ENCODE measurements around the gene PLCH1. TPM values are rescaled to one million over a fixed set of nuclear protein-coding genes. Genes with fewer than 3 reads are reported as not detected.

Gene PLCH1
- polyA plus RNA-seq, 6 donors from 2014 or later, result not detected

GRCh38 chr3:155423526-155424322 lies 321.1 kb downstream of the PLCH1 start:
- no peaks in the 10 kb centered on the region for H3K4me1 Mint-ChIP-seq
- no peak overlapping the region for H3K4me3 Mint-ChIP-seq
- ATAC-seq (ENCODE audit: low read depth in 2 of 2) (no peak), DNase-seq (no peak)
- peaks cover 11 to 42% (median 18%) of the 10 kb centered on the region in 7 donors for H3K9me3 Mint-ChIP-seq
- H3K27me3 Mint-ChIP-seq, result peaks cover 0 to 17% (median 0%) of the 10 kb centered on the region in 3 donors
- no peak overlapping the region for H3K27ac Mint-ChIP-seq
- peaks cover 5 to 15% of the 10 kb centered on the region in 2 donors for H3K36me3 Mint-ChIP-seq

- ATAC-seq (ENCODE audit: low read depth in 2 of 2) (no peak), DNase-seq (no peak)
- H3K4me1 Mint-ChIP-seq, result no peaks in the 10 kb centered on the region
- H3K9me3 Mint-ChIP-seq, result peaks cover 3 to 20% (median 6%) of the 10 kb centered on the region in 7 donors
- H3K27me3 Mint-ChIP-seq, result peaks cover 0 to 17% (median 0%) of the 10 kb centered on the region in 3 donors
- no peaks in the 10 kb centered on the region for H3K36me3 Mint-ChIP-seq
- no peak overlapping the region for H3K27ac Mint-ChIP-seq
- no peak overlapping the region for H3K4me3 Mint-ChIP-seq
Observed at GRCh38 chr3:155420881-155421486, 323.9 kb downstream of the PLCH1 start.

GRCh38 chr3:155420406-155420805 lies 324.5 kb downstream of the PLCH1 start:
- Mint-ChIP-seq H3K4me3 (no peak overlapping the region), H3K36me3 (no peaks in the 10 kb centered on the region), H3K27me3 (peaks cover 0 to 17% (median 0%) of the 10 kb centered on the region in 3 donors), H3K4me1 (no peaks in the 10 kb centered on the region), H3K9me3 (peaks cover 1 to 14% (median 6%) of the 10 kb centered on the region in 7 donors), H3K27ac (no peak overlapping the region)
- no peak for DNase-seq
- no peak for ATAC-seq (ENCODE audit: low read depth in 2 of 2)

- Mint-ChIP-seq H3K27ac (no peak overlapping the region), H3K4me1 (no peaks in the 10 kb centered on the region), H3K27me3 (peaks cover 0 to 17% (median 0%) of the 10 kb centered on the region in 3 donors), H3K9me3 (peaks cover 0 to 14% (median 6%) of the 10 kb centered on the region in 7 donors), H3K4me3 (no peak overlapping the region), H3K36me3 (no peaks in the 10 kb centered on the region)
- DNase-seq, result no peak
- no peak for ATAC-seq (ENCODE audit: low read depth in 2 of 2)
Observed at GRCh38 chr3:155418407-155418806, 326.5 kb downstream of the PLCH1 start.

GRCh38 chr3:155417119-155417517 lies 327.8 kb downstream of the PLCH1 start:
- no peaks in the 10 kb centered on the region for H3K36me3 Mint-ChIP-seq
- no peak overlapping the region for H3K27ac Mint-ChIP-seq
- no peak for ATAC-seq (ENCODE audit: low read depth in 2 of 2)
- H3K9me3 Mint-ChIP-seq, result peaks cover 0 to 7% (median 0%) of the 10 kb centered on the region in 7 donors
- H3K4me1 Mint-ChIP-seq, result no peaks in the 10 kb centered on the region
- H3K27me3 Mint-ChIP-seq, result peaks cover 0 to 10% (median 0%) of the 10 kb centered on the region in 3 donors
- DNase-seq, result no peak
- H3K4me3 Mint-ChIP-seq, result no peak overlapping the region

- Mint-ChIP-seq H3K27ac (no peak overlapping the region), H3K9me3 (peaks cover 0 to 7% (median 0%) of the 10 kb centered on the region in 7 donors), H3K4me3 (no peak overlapping the region), H3K36me3 (no peaks in the 10 kb centered on the region), H3K4me1 (no peaks in the 10 kb centered on the region), H3K27me3 (peaks cover 0 to 9% (median 0%) of the 10 kb centered on the region in 3 donors)
- DNase-seq (no peak), ATAC-seq (ENCODE audit: low read depth in 2 of 2) (no peak)
Observed at GRCh38 chr3:155416500-155417118, 328.3 kb downstream of the PLCH1 start.

GRCh38 chr3:155412904-155413303 lies 332.0 kb downstream of the PLCH1 start:
- H3K27me3 Mint-ChIP-seq, result no peaks in the 10 kb centered on the region
- no peak overlapping the region for H3K27ac Mint-ChIP-seq
- DNase-seq (no peak), ATAC-seq (ENCODE audit: low read depth in 2 of 2) (no peak)
- H3K36me3 Mint-ChIP-seq, result no peaks in the 10 kb centered on the region
- no peak overlapping the region for H3K4me3 Mint-ChIP-seq
- H3K9me3 Mint-ChIP-seq, result no peaks in the 10 kb centered on the region
- H3K4me1 Mint-ChIP-seq, result no peaks in the 10 kb centered on the region

GRCh38 chr3:155411500-155412223 lies 333.2 kb downstream of the PLCH1 start:
- Mint-ChIP-seq H3K36me3 (no peaks in the 10 kb centered on the region), H3K4me1 (no peaks in the 10 kb centered on the region), H3K27me3 (no peaks in the 10 kb centered on the region), H3K27ac (no peak overlapping the region), H3K9me3 (no peaks in the 10 kb centered on the region), H3K4me3 (no peak overlapping the region)
- DNase-seq, result no peak
- ATAC-seq (ENCODE audit: low read depth in 2 of 2), result no peak

- DNase-seq, result no peak
- H3K4me3 Mint-ChIP-seq, result no peak overlapping the region
- no peak for ATAC-seq (ENCODE audit: low read depth in 2 of 2)
- no peak overlapping the region for H3K27ac Mint-ChIP-seq
- H3K4me1 Mint-ChIP-seq, result no peaks in the 10 kb centered on the region
- H3K27me3 Mint-ChIP-seq, result no peaks in the 10 kb centered on the region
- no peaks in the 10 kb centered on the region for H3K9me3 Mint-ChIP-seq
- H3K36me3 Mint-ChIP-seq, result no peaks in the 10 kb centered on the region
Observed at GRCh38 chr3:155409336-155409735, 335.5 kb downstream of the PLCH1 start.

GRCh38 chr3:155407971-155408370 lies 336.9 kb downstream of the PLCH1 start:
- Mint-ChIP-seq H3K9me3 (no peaks in the 10 kb centered on the region), H3K27ac (no peak overlapping the region), H3K27me3 (no peaks in the 10 kb centered on the region), H3K4me3 (no peak overlapping the region), H3K36me3 (no peaks in the 10 kb centered on the region), H3K4me1 (no peaks in the 10 kb centered on the region)
- no peak for DNase-seq
- ATAC-seq (ENCODE audit: low read depth in 2 of 2), result no peak

- Mint-ChIP-seq H3K4me1 (no peaks in the 10 kb centered on the region), H3K9me3 (no peaks in the 10 kb centered on the region), H3K4me3 (no peak overlapping the region), H3K36me3 (no peaks in the 10 kb centered on the region), H3K27me3 (no peaks in the 10 kb centered on the region), H3K27ac (no peak overlapping the region)
- ATAC-seq (ENCODE audit: low read depth in 2 of 2) (no peak), DNase-seq (no peak)
Observed at GRCh38 chr3:155407331-155407730, 337.5 kb downstream of the PLCH1 start.

- Mint-ChIP-seq H3K4me3 (no peak overlapping the region), H3K36me3 (no peaks in the 10 kb centered on the region), H3K27me3 (no peaks in the 10 kb centered on the region), H3K27ac (no peak overlapping the region), H3K4me1 (no peaks in the 10 kb centered on the region), H3K9me3 (peaks cover 0 to 4% (median 0%) of the 10 kb centered on the region in 7 donors)
- no peak for DNase-seq
- ATAC-seq (ENCODE audit: low read depth in 2 of 2), result no peak
Observed at GRCh38 chr3:155404486-155404885, 340.4 kb downstream of the PLCH1 start.

GRCh38 chr3:155402656-155403055 lies 342.2 kb downstream of the PLCH1 start:
- Mint-ChIP-seq H3K9me3 (peaks cover 0 to 4% (median 0%) of the 10 kb centered on the region in 7 donors), H3K27me3 (no peaks in the 10 kb centered on the region), H3K4me1 (no peaks in the 10 kb centered on the region), H3K36me3 (no peaks in the 10 kb centered on the region), H3K27ac (no peak overlapping the region), H3K4me3 (no peak overlapping the region)
- no peak for DNase-seq
- ATAC-seq (ENCODE audit: low read depth in 2 of 2), result no peak

All from naive B cell (primary cell).